Measurements from ENCODE around the gene UBAC1. TPM values are rescaled to one million over a fixed set of nuclear protein-coding genes. Genes with fewer than 3 reads are reported as not detected.

UBAC1 gene
- total and polyA plus RNA-seq, 10 of the 15 experiments (the other 5 are each of a cell fraction or from before 2014, with no cell fraction given): 16.7 to 54.6 (median 38.5) TPM

DNA sequence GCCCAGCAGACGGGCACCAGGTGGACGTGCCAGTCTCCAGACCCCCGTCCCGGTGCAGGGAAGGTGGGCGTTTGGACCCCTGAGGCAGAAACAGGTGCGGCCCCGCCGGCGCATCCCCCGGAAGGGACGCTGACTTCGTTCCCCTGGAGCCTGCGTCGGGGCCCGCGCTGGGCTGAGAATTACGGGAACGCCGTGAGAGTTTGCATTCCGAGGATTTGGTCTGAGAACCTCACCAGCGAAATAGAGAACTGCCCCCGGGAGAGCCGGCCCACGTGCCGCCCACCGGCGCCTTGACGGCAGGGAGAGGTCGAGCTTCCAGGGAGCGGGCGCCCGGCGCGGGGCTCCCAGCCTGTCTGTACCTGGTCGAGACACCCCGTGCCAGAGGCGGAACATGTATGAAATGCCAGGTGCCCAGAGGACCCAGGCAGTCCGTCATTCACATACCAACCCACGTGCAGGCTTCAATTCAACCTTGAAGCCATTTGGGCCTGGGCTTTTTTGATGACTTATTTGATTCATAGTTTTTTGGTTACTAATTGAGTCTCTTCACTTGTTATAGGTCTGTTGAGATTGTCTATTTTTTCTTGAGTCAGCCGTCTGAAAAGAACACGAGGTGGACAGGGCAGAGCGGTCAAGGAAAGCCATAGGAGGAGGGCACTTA lies 53.0 kb downstream of the UBAC1 start (continued):
- no peak for TF ChIP-seq SMAD5 (IDR thresholded peaks at IDR 0.05; ENCODE audit: low read depth)
- no peak for TF ChIP-seq EED (IDR thresholded peaks at IDR 0.05; ENCODE audit: low read depth)
- no peak for TF ChIP-seq ATF7 (IDR thresholded peaks at IDR 0.05; ENCODE audit: low read depth)
- TF ChIP-seq IKZF1 (conservative IDR thresholded peaks at IDR 0.05): peak; percentile 9; the same call in 1 of the 2 replicates
- TF ChIP-seq HDGF (IDR thresholded peaks at IDR 0.05): no peak
- 0 out of 2 replicates have a peak, but pooled peaks have one; percentile 25 for TF ChIP-seq NR2F1 (conservative IDR thresholded peaks at IDR 0.05)
- no peak for TF ChIP-seq ZNF24 (IDR thresholded peaks at IDR 0.05)

DNA sequence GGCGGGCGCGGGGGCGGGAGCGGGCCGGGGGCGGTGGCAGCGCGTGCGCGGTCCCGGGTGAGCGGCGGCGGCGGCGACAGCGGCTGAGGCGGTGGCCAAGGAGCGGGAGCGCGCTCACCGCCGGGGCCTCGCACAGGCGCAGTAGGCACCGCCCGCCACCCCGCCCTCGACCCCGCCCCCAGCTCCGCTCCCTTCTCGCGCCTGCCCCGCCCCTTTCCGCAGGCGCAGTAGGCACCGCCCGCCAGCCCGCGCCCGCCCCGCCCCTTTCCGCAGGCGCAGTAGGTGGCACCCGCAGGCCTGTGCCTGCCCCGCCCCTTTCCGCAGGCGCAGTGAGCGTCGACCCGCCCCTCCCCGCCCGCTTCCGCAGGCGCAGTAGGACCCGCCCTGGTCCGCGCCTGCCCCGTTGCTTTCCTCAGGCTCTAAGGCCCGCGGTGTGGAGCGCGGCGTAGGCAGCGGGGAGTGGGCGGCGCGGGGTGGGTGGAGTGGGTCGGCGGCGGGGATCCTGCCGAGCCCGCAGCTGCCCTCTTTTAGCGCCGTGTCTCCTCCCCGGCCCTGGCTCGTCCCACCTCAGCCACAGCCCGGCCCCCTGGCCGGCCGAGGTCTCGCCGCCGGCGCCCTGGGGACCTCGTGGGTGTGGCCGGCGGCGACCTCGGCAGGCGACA lies 53.6 kb downstream of the UBAC1 start, which contains the start of gene CAMSAP1:
TSS of gene CAMSAP1 (minus strand) at position 116 of the 662 bp plus-strand sequence. CDS start 387 bp downstream, outside the sequence.
- CTCF ChIA-PET: interaction anchor here (1.0 kb wide), 1 partner anchor 9 kb away, joined by 3 read pairs; no protein-coding TSS in a partner anchor
- 2% methylated on average over 18 of the region's 91 CpGs for WGBS (ENCODE audit: insufficient coverage, insufficient replicate concordance, low lambda C conversion rate, missing lambda C conversion rate)
- TF ChIP-seq, protein P1, sequence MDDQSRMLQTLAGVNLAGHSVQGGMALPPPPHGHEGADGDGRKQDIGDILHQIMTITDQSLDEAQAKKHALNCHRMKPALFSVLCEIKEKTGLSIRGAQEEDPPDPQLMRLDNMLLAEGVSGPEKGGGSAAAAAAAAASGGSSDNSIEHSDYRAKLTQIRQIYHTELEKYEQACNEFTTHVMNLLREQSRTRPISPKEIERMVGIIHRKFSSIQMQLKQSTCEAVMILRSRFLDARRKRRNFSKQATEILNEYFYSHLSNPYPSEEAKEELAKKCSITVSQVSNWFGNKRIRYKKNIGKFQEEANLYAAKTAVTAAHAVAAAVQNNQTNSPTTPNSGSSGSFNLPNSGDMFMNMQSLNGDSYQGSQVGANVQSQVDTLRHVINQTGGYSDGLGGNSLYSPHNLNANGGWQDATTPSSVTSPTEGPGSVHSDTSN (IDR thresholded peaks at IDR 0.05; ENCODE audit: insufficient replicate concordance, low read depth, low read length): no peak
- TF ChIP-seq YBX1 (IDR thresholded peaks at IDR 0.05) (no peak), TCF3 (IDR thresholded peaks at IDR 0.05; ENCODE audit: borderline replicate concordance, insufficient read depth, low read depth, low read length) (no peak), ESRRA (IDR thresholded peaks at IDR 0.05; ENCODE audit: low read length) (no peak), PAX8 (IDR thresholded peaks at IDR 0.05) (no peak), CHD1 (IDR thresholded peaks at IDR 0.05; ENCODE audit: low read depth, low read length) (no peak), FOXM1 (IDR thresholded peaks at IDR 0.05; ENCODE audit: low read depth, low read length) (no peak), NBN (IDR thresholded peaks at IDR 0.05) (no peak), RCOR1 (conservative IDR thresholded peaks at IDR 0.05; ENCODE audit: low read depth, low read length) (no peak), POLR2AphosphoS5 (IDR thresholded peaks at IDR 0.05; ENCODE audit: low read length) (no peak), HDGF (IDR thresholded peaks at IDR 0.05) (no peak), ATF7 (IDR thresholded peaks at IDR 0.05; ENCODE audit: low read depth) (no peak), KDM1A (IDR thresholded peaks at IDR 0.05; ENCODE audit: borderline replicate concordance) (no peak), NFYB (IDR thresholded peaks at IDR 0.05; ENCODE audit: insufficient read depth, low read depth, low read length) (no peak), RAD51 (IDR thresholded peaks at IDR 0.05) (no peak), IRF4 (IDR thresholded peaks at IDR 0.05; ENCODE audit: low read depth, low read length) (no peak), MTA2 (IDR thresholded peaks at IDR 0.05; ENCODE audit: low read depth) (no peak), EGR1 (IDR thresholded peaks at IDR 0.05; ENCODE audit: borderline replicate concordance in 1 of 2, low read depth in 2 of 2, low read length in 2 of 2) (peak in 1 of 2 experiments; percentile 86; a peak in 2 of 3 replicates), NR2C1 (IDR thresholded peaks at IDR 0.05) (no peak), CREM (IDR thresholded peaks at IDR 0.05; ENCODE audit: low read depth) (no peak)

More for the DNA sequence above, 53.6 kb downstream of the UBAC1 start, which contains the start of gene CAMSAP1:
- Histone ChIP-seq H3K36me3 (ENCODE audit: control insufficient read depth in 2 of 2, insufficient read depth in 2 of 2, low read length in 1 of 2) (no peaks in the 10 kb centered on the region; a peak in 1 of 4 replicates), H3K4me2 (ENCODE audit: control insufficient read depth, insufficient read depth) (peak within 1 kb of the TSS; percentile 99), H4K20me1 (ENCODE audit: control insufficient read depth, insufficient read depth) (no peaks in the 10 kb centered on the region), H3K9ac (ENCODE audit: control insufficient read depth, insufficient read depth, low read length) (peak within 1 kb of the TSS; percentile 70), H3K79me2 (ENCODE audit: control insufficient read depth, insufficient read depth, low read length) (peaks cover 52% of the 10 kb centered on the region), H2AFZ (ENCODE audit: control insufficient read depth, low read depth, low read length) (peak within 1 kb of the TSS; percentile 87), H3K4me3 (peak within 1 kb of the TSS; percentile 84), H3K4me1 (ENCODE audit: control insufficient read depth, insufficient read depth, low read length) (peaks cover 27% of the 10 kb centered on the region), H3K9me3 (replicated peaks; ENCODE audit: control insufficient read depth, insufficient read depth, low read length) (no peaks in the 10 kb centered on the region; the same call in 2 of the 3 replicates), H3K27ac (ENCODE audit: control insufficient read depth, insufficient read depth) (peak within 1 kb of the TSS; percentile 50), H3K27me3 (replicated peaks in 1 of 2; ENCODE audit: control insufficient read depth in 2 of 2, insufficient read depth in 2 of 2, low read length in 1 of 2) (no peaks in the 10 kb centered on the region)
- ChIA-PET SMC1A (ENCODE audit: uncharacterized antibody, unreplicated experiment) (no interaction called here), RAD21 (ENCODE audit: unreplicated experiment) (interaction anchor here (0.7 kb wide), 2 partner anchors 11 to 262 kb away, joined by 3 read pairs; no protein-coding TSS in a partner anchor), POLR2A (interaction anchor here (0.6 to 1.0 kb wide), 4 partner anchors 9 to 312 kb away, joined by 3 to 6 read pairs (median 4); no protein-coding TSS in a partner anchor)
- no TSS peak for BruUV-seq (replicated peaks)
- in situ Hi-C loops (cut with MboI): no loop called here
- FAIRE-seq (peak; percentile 88), ATAC-seq (peak; percentile 94), DNase-seq (ENCODE audit: low read depth, low spot score) (peak; percentile 51)
- intact Hi-C loops (cut with micrococcal nuclease; ENCODE audit: unreplicated experiment): loop anchor here (5.0 kb wide), 2 partner anchors 45 to 55 kb away; partner anchors contain the start of gene UBAC1
